A673 (cell line): ENCODE results near the gene NCKAP5.

ENCODE experiments used
- EZH2 ChIP-seq: fragments of 200-600 bp; sonication (generic); IDR thresholded peaks from 2 replicates; pipeline ENCODE4 v1.6.1; 2017; ENCODE audit warnings: borderline replicate concordance, low read depth, mild to moderate bottlenecking, mixed read lengths, antibody characterized with exemption, low read length; ENCODE audit not compliant: poor library complexity, severe bottlenecking
- TF ChIP-seq, protein P1 (sequence below): fragments of 300-800, 200-600 bp; sonication (generic); conservative IDR thresholded peaks from 2 replicates; pipeline ENCODE4 v1.5.1; 2017; ENCODE audit warnings: low read depth, mild to moderate bottlenecking, antibody characterized with exemption, low read length, moderate library complexity, mixed read lengths

DNA sequence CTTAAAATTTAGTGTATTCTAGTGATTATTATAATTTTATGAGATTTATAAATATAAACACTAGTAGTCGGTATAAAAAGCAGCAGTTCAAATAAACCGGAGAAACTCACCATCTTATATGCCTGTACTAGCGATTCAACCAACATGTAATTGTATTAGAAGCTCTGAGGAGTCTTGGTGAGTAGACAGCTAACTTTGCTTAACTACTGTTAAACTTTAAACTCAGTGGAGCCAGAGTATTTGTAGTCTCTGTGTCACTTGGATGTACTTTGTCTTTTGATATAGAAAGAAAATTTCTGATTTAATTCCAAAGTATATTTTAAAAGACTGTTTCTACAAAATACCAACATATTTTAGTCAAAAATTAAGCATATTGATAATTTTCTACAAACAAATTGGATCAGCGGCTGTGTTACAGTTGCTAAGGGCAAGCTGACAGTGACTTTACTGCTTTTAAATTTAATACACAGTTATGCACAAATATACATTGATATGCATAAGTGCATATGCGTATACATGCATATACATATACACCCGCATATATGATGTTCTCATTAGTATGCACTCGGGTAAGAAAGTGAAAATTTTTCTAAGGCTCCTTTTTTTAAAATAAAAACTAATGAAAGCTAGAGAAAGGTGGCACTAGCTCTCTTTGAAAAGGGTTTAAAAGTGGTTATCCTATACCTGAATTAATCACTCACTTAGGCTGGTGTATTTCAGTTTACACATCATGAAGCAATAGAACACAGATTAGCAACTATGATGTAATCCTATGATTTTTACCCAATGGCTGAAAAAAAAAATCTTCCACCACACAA is 374.5 kb downstream of the NCKAP5 start:
- TF ChIP-seq, protein P1, sequence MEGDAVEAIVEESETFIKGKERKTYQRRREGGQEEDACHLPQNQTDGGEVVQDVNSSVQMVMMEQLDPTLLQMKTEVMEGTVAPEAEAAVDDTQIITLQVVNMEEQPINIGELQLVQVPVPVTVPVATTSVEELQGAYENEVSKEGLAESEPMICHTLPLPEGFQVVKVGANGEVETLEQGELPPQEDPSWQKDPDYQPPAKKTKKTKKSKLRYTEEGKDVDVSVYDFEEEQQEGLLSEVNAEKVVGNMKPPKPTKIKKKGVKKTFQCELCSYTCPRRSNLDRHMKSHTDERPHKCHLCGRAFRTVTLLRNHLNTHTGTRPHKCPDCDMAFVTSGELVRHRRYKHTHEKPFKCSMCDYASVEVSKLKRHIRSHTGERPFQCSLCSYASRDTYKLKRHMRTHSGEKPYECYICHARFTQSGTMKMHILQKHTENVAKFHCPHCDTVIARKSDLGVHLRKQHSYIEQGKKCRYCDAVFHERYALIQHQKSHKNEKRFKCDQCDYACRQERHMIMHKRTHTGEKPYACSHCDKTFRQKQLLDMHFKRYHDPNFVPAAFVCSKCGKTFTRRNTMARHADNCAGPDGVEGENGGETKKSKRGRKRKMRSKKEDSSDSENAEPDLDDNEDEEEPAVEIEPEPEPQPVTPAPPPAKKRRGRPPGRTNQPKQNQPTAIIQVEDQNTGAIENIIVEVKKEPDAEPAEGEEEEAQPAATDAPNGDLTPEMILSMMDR, result no peak
- TF ChIP-seq EZH2, result no peak
